Lung (tissue), 12 donors: ENCODE measurements around the gene PLEKHH3. TPM values are rescaled to one million over a fixed set of nuclear protein-coding genes. Genes with fewer than 3 reads are reported as not detected.

ENCODE experiments used
- ATAC-seq: fragments of 200-7000 bp; cut with Tn5 transposase; one replicate; pipeline ENCODE4 v1.9.1; 2020; ENCODE audit warnings: moderate number of reproducible peaks; ENCODE audit not compliant: insufficient read depth, low FRiP score
- DNase-seq, 3 donors: peaks; one replicate each; pipeline ENCODE4 v3.0.0-alpha.2; 2013 to 2017
- H3K27ac ChIP-seq, 2 donors: one replicate each; pipeline ENCODE4 v1.5.1; 2013; ENCODE audit warnings: mild to moderate bottlenecking in 2 of 2, moderate library complexity in 2 of 2, control low read depth in 1 of 2, inconsistent platforms in 1 of 2, low read depth in 1 of 2, low read length in 1 of 2
- H3K27me3 ChIP-seq, 3 donors: one replicate each; pipeline ENCODE4 v1.5.1; 2013; ENCODE audit warnings: low read length in 2 of 3; ENCODE audit not compliant: control insufficient read depth in 3 of 3, insufficient read depth in 3 of 3
- H3K36me3 ChIP-seq, 4 donors: one replicate each; pipeline ENCODE4 v1.5.1; 2013; ENCODE audit warnings: low read length in 4 of 4, mild to moderate bottlenecking in 1 of 4, moderate library complexity in 1 of 4; ENCODE audit not compliant: control insufficient read depth in 4 of 4, insufficient read depth in 4 of 4
- H3K4me1 ChIP-seq, 5 donors: one replicate each; pipeline ENCODE4 v1.5.1; 2013; ENCODE audit warnings: low read length in 5 of 5, mild to moderate bottlenecking in 2 of 5, moderate library complexity in 1 of 5; ENCODE audit not compliant: control insufficient read depth in 5 of 5, insufficient read depth in 5 of 5
- H3K4me3 ChIP-seq: one replicate; pipeline ENCODE4 v1.5.1; 2013; ENCODE audit warnings: mild to moderate bottlenecking, control low read depth, moderate library complexity
- H3K9ac ChIP-seq, 2 donors: one replicate each; pipeline ENCODE4 v1.5.1; 2013; ENCODE audit warnings: low read length in 2 of 2, control low read depth in 1 of 2; ENCODE audit not compliant: insufficient read depth in 1 of 2
- H3K9me3 ChIP-seq, 4 donors: one replicate each; pipeline ENCODE4 v1.5.1; 2013; ENCODE audit warnings: low read length in 3 of 4, mild to moderate bottlenecking in 1 of 4, moderate library complexity in 1 of 4; ENCODE audit not compliant: control insufficient read depth in 4 of 4, insufficient read depth in 3 of 4
- CTCF ChIP-seq: IDR thresholded peaks from 2 replicates; pipeline ENCODE4 v1.5.1; 2012; ENCODE audit warnings: mild to moderate bottlenecking; ENCODE audit errors: control extremely low read depth, extremely low read depth
- WGBS, 2 donors: extraction: QIAGEN DNeasy Blood & Tissue Kit; methylation state at CpG; one replicate each; pipeline ENCODE4 v1.1.7; 2013; 5-methylcytosine and 5-hydroxymethylcytosine counted together
- polyA plus RNA-seq, 2 donors: library from polyadenylated mRNA; stranded (reverse); fragments of 200-250 nt; gene quantifications; one replicate each; pipeline ENCODE4 v1.2.1, GENCODE V29; 2013
- total RNA-seq, 2 donors: library from RNA; depleted of rRNA in 1 of 2; stranded (reverse); fragments of >200 nt in 1 of 2; gene quantifications; one replicate each; pipeline ENCODE4 v1.2.1, GENCODE V29; 2014 to 2021
- donor health status: control.
- donor health status: control.
- donor health status: Bipolar disorder and iron deficiency.
- donor health status: healthy.
- donor health status: DM: yes; HTN: yes; CAD: no.

PLEKHH3 gene
- total and polyA plus RNA-seq, 4 donors: 21.2 to 30.2 (median 22.9) TPM

GRCh38 chr17:42651392-42651791 lies 25.4 kb downstream of the PLEKHH3 start:
- no peaks in the 10 kb centered on the region for H3K27me3 ChIP-seq
- no peak for ATAC-seq
- no peaks in the 10 kb centered on the region for H3K9me3 ChIP-seq
- no peak for DNase-seq
- H3K27ac ChIP-seq: no peak overlapping the region
- H3K9ac ChIP-seq: no peak overlapping the region
- no peak overlapping the region for H3K4me3 ChIP-seq
- H3K4me1 ChIP-seq: peaks cover 0 to 15% (median 0%) of the 10 kb centered on the region in 5 donors
- TF ChIP-seq CTCF: no peak
- no peaks in the 10 kb centered on the region for H3K36me3 ChIP-seq
- WGBS, 2 donors: 74 to 79% methylated on average over 4 of the region's 4 CpGs

- no peak for TF ChIP-seq CTCF
- Histone ChIP-seq H3K9me3 (no peaks in the 10 kb centered on the region), H3K9ac (no peak overlapping the region), H3K27ac (no peak overlapping the region), H3K4me3 (no peak overlapping the region), H3K27me3 (no peaks in the 10 kb centered on the region), H3K36me3 (no peaks in the 10 kb centered on the region), H3K4me1 (no peaks in the 10 kb centered on the region)
- 78 to 80% methylated on average over 5 of the region's 5 CpGs for WGBS, 2 donors
- DNase-seq (no peak), ATAC-seq (no peak)
Observed at GRCh38 chr17:42647778-42648177, 29.0 kb downstream of the PLEKHH3 start.

GRCh38 chr17:42642336-42642735 lies 34.5 kb downstream of the PLEKHH3 start:
- Histone ChIP-seq H3K27ac (no peak overlapping the region), H3K9me3 (no peaks in the 10 kb centered on the region), H3K9ac (no peak overlapping the region), H3K36me3 (no peaks in the 10 kb centered on the region), H3K27me3 (no peaks in the 10 kb centered on the region), H3K4me3 (no peak overlapping the region), H3K4me1 (peaks cover 0 to 1% (median 0%) of the 10 kb centered on the region in 5 donors)
- DNase-seq (no peak), ATAC-seq (no peak)
- TF ChIP-seq CTCF: no peak
- 27 to 37% methylated on average over 2 of the region's 2 CpGs for WGBS, 2 donors

GRCh38 chr17:42640121-42640520 lies 36.7 kb downstream of the PLEKHH3 start:
- Histone ChIP-seq H3K9me3 (no peaks in the 10 kb centered on the region), H3K4me3 (no peak overlapping the region), H3K27ac (no peak overlapping the region), H3K36me3 (no peaks in the 10 kb centered on the region), H3K9ac (no peak overlapping the region), H3K27me3 (no peaks in the 10 kb centered on the region), H3K4me1 (peaks cover 0 to 1% (median 0%) of the 10 kb centered on the region in 5 donors)
- TF ChIP-seq CTCF: no peak
- DNase-seq (no peak), ATAC-seq (no peak)
- 89 to 96% methylated on average over 4 of the region's 4 CpGs for WGBS, 2 donors
